ENCODE data around the gene WDR5.

The WDR5 gene

GRCh38 chr9:134196911-134197310 lies 61.0 kb downstream of the WDR5 start:
- H3K4me3 ChIP-seq: no peak overlapping the region
- no peak overlapping the region for H3K27ac ChIP-seq

GRCh38 chr9:134198791-134199190 lies 62.9 kb downstream of the WDR5 start:
- no peak overlapping the region for H3K27ac ChIP-seq
- H3K4me3 ChIP-seq: no peak overlapping the region

GRCh38 chr9:134200730-134201129 lies 64.8 kb downstream of the WDR5 start:
- no peak overlapping the region for H3K4me3 ChIP-seq
- no peak overlapping the region for H3K27ac ChIP-seq

GRCh38 chr9:134203224-134203623 lies 67.3 kb downstream of the WDR5 start:
- Histone ChIP-seq H3K4me3 (no peak overlapping the region), H3K27ac (no peak overlapping the region)

GRCh38 chr9:134204041-134204440 lies 68.2 kb downstream of the WDR5 start:
- no peak overlapping the region for H3K4me3 ChIP-seq
- H3K27ac ChIP-seq: no peak overlapping the region

GRCh38 chr9:134204991-134205578 lies 69.2 kb downstream of the WDR5 start:
- peak overlapping the region in 4 of 21 experiments; percentile 14 to 34 (median 28) for H3K27ac ChIP-seq

GRCh38 chr9:134205672-134206310 lies 69.9 kb downstream of the WDR5 start:
- H3K27ac ChIP-seq: peak overlapping the region in 4 of 21 experiments; percentile 14 to 34 (median 28)
- no peak overlapping the region for H3K4me3 ChIP-seq

More at GRCh38 chr9:134204991-134205578, 69.2 kb downstream of the WDR5 start:
- H3K4me3 ChIP-seq: no peak overlapping the region

GRCh38 chr9:134206311-134207300 lies 70.7 kb downstream of the WDR5 start:
- Histone ChIP-seq H3K27ac (no peak overlapping the region), H3K4me3 (no peak overlapping the region)

GRCh38 chr9:134208310-134208841 lies 72.5 kb downstream of the WDR5 start:
- Histone ChIP-seq H3K4me3 (no peak overlapping the region), H3K27ac (no peak overlapping the region)

GRCh38 chr9:134208981-134209725 lies 73.3 kb downstream of the WDR5 start:
- no peak overlapping the region for H3K4me3 ChIP-seq
- no peak overlapping the region for H3K27ac ChIP-seq
